K562 (cell line): ENCODE measurements around the gene MMP1. TPM values are rescaled to one million over a fixed set of nuclear protein-coding genes. Genes with fewer than 3 reads are reported as not detected.

ENCODE experiments used
- ARID1B ChIP-seq: fragments of 450-650 bp; IDR thresholded peaks from 2 replicates; pipeline ENCODE4 v1.6.1; 2016; ENCODE audit warnings: antibody characterized with exemption, mild to moderate bottlenecking, inconsistent platforms
- CHD4 ChIP-seq: fragments of 200-600 bp; sonication (generic); IDR thresholded peaks from 3 replicates; pipeline ENCODE4 v1.6.1; 2012; ENCODE audit warnings: low read depth, mild to moderate bottlenecking, mixed read lengths, low read length, inconsistent platforms; ENCODE audit not compliant: insufficient read depth, insufficient replicate concordance, poor library complexity, severe bottlenecking
- HOXB6 ChIP-seq: fragments of 250-450 bp; sonication (Bioruptor Pico); IDR thresholded peaks from 2 replicates; pipeline ENCODE4 v1.5.1; 2022; ENCODE audit warnings: mild to moderate bottlenecking, borderline replicate concordance
- NKRF ChIP-seq: fragments of 450-650 bp; IDR thresholded peaks from 2 replicates; pipeline ENCODE4 v1.6.1; 2016; ENCODE audit warnings: borderline replicate concordance
- SIN3A ChIP-seq, 2 experiments: fragments of 150-350 bp in 1 of 2; IDR thresholded peaks; 2 replicates each; pipeline ENCODE4 v1.6.1; 2011 to 2016; ENCODE audit warnings: borderline replicate concordance in 2 of 2, low read depth in 2 of 2, low read length in 2 of 2, mild to moderate bottlenecking in 2 of 2, moderate library complexity in 2 of 2; ENCODE audit not compliant: control insufficient read depth in 1 of 2
- TRIM24 ChIP-seq, 2 experiments: fragments of 450-650 bp; IDR thresholded peaks; 2 replicates each; pipeline ENCODE4 v1.6.1; 2016
- polyA plus RNA-seq, 8 experiments: library from polyadenylated mRNA; depleted of rRNA in 4 of 8; stranded (reverse) in 5 of 8; unstranded in 3 of 8; fragments of >200 nt; fragmentation: Nextera tagmentation in 2 of 8; fragmentation: Illumina TruSeq in 1 of 8; extraction: Ambion mirVana in 2 of 8; extraction: Trizol in 1 of 8; gene quantifications; 2 replicates each; pipeline versions ENCODE4 v1.2.1 to v1.2.3, GENCODE V29; 2011 to 2014; ENCODE audit warnings: inconsistent platforms in 1 of 8, missing spikeins in 1 of 8
- total RNA-seq, 7 experiments: library from RNA; depleted of rRNA in 6 of 7; stranded (reverse); fragments of >200 nt in 6 of 7; fragmentation: Illumina TruSeq in 2 of 7; extraction: Trizol in 2 of 7; gene quantifications; 2 replicates each; pipeline versions ENCODE4 v1.2.1 to v1.2.3, GENCODE V29; 2011 to 2021; ENCODE audit warnings: low replicate concordance in 1 of 7
- TF ChIP-seq, protein P1 (sequence below), 2 experiments: fragments of 450-650 bp in 1 of 2; IDR thresholded peaks; 2 replicates each; pipeline ENCODE4 v1.6.1; 2011 to 2017; ENCODE audit warnings: low read depth in 2 of 2, antibody characterized with exemption in 1 of 2, borderline replicate concordance in 1 of 2, low read length in 1 of 2, mild to moderate bottlenecking in 1 of 2, mixed read lengths in 1 of 2; ENCODE audit not compliant: control insufficient read depth in 1 of 2
- TF ChIP-seq, protein P2 (sequence below): sonication (generic); formaldehyde crosslinking; IDR thresholded peaks from 2 replicates; pipeline ENCODE4 v1.8.0; 2022; ENCODE audit warnings: mild to moderate bottlenecking, missing genetic modification reagents

MMP1 gene
- total and polyA plus RNA-seq, 9 of the 15 experiments (the other 6 are each of a cell fraction or from before 2014, with no cell fraction given), result 0.06 to 0.33 (median 0.15) TPM; not detected in 2

DNA sequence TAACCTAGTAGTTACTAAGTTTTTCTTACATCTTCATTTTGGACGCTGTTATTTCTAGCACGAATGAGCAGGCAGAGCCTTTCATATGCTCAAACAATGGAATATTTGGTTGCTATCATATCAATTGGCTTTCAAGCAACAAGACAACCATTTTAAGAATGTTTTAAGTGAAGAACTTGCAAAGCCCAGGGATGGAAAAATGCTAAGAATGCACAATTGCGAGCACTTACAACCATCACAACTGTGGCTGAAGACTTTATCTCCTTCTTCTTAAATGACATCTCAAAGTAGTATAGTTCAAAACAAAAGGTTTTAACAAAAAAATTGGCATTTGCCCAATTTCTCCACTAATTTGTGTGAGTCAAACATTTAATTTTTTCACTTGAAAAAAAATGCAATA is 8.3 kb upstream of the MMP1 start (continued):
- no peak for TF ChIP-seq NKRF
- TF ChIP-seq, protein P1, sequence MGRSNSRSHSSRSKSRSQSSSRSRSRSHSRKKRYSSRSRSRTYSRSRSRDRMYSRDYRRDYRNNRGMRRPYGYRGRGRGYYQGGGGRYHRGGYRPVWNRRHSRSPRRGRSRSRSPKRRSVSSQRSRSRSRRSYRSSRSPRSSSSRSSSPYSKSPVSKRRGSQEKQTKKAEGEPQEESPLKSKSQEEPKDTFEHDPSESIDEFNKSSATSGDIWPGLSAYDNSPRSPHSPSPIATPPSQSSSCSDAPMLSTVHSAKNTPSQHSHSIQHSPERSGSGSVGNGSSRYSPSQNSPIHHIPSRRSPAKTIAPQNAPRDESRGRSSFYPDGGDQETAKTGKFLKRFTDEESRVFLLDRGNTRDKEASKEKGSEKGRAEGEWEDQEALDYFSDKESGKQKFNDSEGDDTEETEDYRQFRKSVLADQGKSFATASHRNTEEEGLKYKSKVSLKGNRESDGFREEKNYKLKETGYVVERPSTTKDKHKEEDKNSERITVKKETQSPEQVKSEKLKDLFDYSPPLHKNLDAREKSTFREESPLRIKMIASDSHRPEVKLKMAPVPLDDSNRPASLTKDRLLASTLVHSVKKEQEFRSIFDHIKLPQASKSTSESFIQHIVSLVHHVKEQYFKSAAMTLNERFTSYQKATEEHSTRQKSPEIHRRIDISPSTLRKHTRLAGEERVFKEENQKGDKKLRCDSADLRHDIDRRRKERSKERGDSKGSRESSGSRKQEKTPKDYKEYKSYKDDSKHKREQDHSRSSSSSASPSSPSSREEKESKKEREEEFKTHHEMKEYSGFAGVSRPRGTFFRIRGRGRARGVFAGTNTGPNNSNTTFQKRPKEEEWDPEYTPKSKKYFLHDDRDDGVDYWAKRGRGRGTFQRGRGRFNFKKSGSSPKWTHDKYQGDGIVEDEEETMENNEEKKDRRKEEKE (IDR thresholded peaks at IDR 0.05; ENCODE audit: borderline replicate concordance in 1 of 2, control insufficient read depth in 1 of 2, low read depth in 2 of 2, low read length in 1 of 2), result no peak
- TF ChIP-seq TRIM24 (IDR thresholded peaks at IDR 0.05), result no peak
- no peak for TF ChIP-seq HOXB6 (CRISPR knock-in tag)
- no peak for TF ChIP-seq CHD4
- TF ChIP-seq ARID1B, result no peak
- TF ChIP-seq, protein P2, sequence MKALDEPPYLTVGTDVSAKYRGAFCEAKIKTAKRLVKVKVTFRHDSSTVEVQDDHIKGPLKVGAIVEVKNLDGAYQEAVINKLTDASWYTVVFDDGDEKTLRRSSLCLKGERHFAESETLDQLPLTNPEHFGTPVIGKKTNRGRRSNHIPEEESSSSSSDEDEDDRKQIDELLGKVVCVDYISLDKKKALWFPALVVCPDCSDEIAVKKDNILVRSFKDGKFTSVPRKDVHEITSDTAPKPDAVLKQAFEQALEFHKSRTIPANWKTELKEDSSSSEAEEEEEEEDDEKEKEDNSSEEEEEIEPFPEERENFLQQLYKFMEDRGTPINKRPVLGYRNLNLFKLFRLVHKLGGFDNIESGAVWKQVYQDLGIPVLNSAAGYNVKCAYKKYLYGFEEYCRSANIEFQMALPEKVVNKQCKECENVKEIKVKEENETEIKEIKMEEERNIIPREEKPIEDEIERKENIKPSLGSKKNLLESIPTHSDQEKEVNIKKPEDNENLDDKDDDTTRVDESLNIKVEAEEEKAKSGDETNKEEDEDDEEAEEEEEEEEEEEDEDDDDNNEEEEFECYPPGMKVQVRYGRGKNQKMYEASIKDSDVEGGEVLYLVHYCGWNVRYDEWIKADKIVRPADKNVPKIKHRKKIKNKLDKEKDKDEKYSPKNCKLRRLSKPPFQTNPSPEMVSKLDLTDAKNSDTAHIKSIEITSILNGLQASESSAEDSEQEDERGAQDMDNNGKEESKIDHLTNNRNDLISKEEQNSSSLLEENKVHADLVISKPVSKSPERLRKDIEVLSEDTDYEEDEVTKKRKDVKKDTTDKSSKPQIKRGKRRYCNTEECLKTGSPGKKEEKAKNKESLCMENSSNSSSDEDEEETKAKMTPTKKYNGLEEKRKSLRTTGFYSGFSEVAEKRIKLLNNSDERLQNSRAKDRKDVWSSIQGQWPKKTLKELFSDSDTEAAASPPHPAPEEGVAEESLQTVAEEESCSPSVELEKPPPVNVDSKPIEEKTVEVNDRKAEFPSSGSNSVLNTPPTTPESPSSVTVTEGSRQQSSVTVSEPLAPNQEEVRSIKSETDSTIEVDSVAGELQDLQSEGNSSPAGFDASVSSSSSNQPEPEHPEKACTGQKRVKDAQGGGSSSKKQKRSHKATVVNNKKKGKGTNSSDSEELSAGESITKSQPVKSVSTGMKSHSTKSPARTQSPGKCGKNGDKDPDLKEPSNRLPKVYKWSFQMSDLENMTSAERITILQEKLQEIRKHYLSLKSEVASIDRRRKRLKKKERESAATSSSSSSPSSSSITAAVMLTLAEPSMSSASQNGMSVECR (CRISPR knock-in tag), result no peak
- no peak for TF ChIP-seq SIN3A (IDR thresholded peaks at IDR 0.05; ENCODE audit: borderline replicate concordance in 2 of 2, control insufficient read depth in 1 of 2, low read depth in 2 of 2, low read length in 2 of 2)
